Memory B cell (primary cell): Measurements from ENCODE around the gene SPC24.
"Not testable (repeated sequence)": the region's sequence is repeated elsewhere in the genome, so short reads cannot be mapped to it uniquely, and the experiment has no call there.

ENCODE experiments used
- ATAC-seq: fragments of 150-1000 bp; cut with Tn5 transposase; 2 replicates; pipeline ENCODE4 v1.10.0; 2021; ENCODE audit warnings: low read depth, mild to moderate bottlenecking, moderate library complexity
- DNase-seq, 2 donors: peaks; one replicate each; pipeline ENCODE4 v3.0.0; 2022; ENCODE audit warnings: low spot score in 2 of 2
- H3K27ac Mint-ChIP-seq: one replicate; pipeline ENCODE4 v1.8.0; 2022; ENCODE audit warnings: mild to moderate bottlenecking, moderate library complexity, mixed read lengths
- H3K27me3 Mint-ChIP-seq: one replicate; pipeline ENCODE4 v1.8.0; 2022; ENCODE audit warnings: mixed read lengths
- H3K36me3 Mint-ChIP-seq: one replicate; pipeline ENCODE4 v1.8.0; 2022; ENCODE audit warnings: mild to moderate bottlenecking, mixed read lengths
- H3K4me1 Mint-ChIP-seq: one replicate; pipeline ENCODE4 v1.8.0; 2022; ENCODE audit warnings: mixed read lengths
- H3K4me3 Mint-ChIP-seq: one replicate; pipeline ENCODE4 v1.8.0; 2022; ENCODE audit warnings: mild to moderate bottlenecking, moderate library complexity, mixed read lengths
- H3K9me3 Mint-ChIP-seq: one replicate; pipeline ENCODE4 v1.8.0; 2022; ENCODE audit warnings: mixed read lengths

Gene SPC24

DNA sequence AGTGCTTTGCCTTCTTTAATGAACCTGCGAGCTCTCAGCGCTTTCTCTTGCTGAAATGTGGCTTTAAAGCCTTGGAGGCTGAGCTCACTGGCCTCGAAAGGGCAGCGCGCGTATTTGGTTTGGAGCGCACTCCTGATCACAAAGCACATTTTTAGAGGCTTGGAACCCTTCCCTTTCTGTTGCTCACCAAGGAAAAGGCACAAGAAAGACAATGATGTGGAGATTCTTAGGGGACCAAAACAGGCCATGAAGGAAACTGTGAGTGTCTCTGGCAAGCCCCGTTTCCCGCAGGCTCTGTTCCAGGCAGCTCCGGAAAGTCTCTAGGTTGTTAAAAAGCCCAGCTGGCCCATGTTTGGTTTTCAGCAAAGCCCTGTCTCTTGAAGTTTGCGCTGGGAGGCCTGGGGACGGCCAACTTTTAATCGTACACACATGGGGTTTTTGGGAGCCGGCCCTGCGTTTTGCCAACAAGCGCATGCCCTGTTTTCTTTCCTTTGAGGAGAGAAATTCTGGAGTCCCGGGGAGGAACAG is 9.4 kb upstream of the SPC24 start:
- ATAC-seq (no peak), DNase-seq (no peak)
- H3K27me3 Mint-ChIP-seq: peaks cover 7% of the 10 kb centered on the region
- H3K27ac Mint-ChIP-seq: no peak overlapping the region
- H3K9me3 Mint-ChIP-seq: no peaks in the 10 kb centered on the region
- no peaks in the 10 kb centered on the region for H3K4me1 Mint-ChIP-seq
- H3K4me3 Mint-ChIP-seq: no peak overlapping the region
- H3K36me3 Mint-ChIP-seq: no peaks in the 10 kb centered on the region

- ATAC-seq: no peak
- no peaks in the 10 kb centered on the region for H3K4me1 Mint-ChIP-seq
- no peaks in the 10 kb centered on the region for H3K36me3 Mint-ChIP-seq
- no peak overlapping the region for H3K27ac Mint-ChIP-seq
- H3K27me3 Mint-ChIP-seq: peaks cover 5% of the 10 kb centered on the region
- no peak overlapping the region for H3K4me3 Mint-ChIP-seq
- no peak for DNase-seq
- no peaks in the 10 kb centered on the region for H3K9me3 Mint-ChIP-seq
Observed at GRCh38 chr19:11164296-11164695, 8.7 kb upstream of the SPC24 start.

DNA sequence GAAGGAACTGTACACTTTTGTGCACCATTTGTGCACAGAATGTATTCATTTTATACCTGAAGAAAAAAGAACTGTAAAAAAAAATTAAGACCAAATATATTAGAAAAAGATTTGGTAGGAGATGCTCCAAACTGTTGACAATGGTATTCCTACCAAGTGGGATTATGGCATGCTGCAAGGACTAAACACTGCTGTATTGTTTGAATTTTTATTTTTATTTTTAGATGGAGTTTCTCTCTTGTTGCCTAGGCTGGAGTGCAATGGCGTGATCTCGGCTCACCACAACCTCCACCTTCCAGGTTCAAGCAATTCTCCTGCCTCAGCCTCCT is 4.8 kb upstream of the SPC24 start:
- not testable (repeated sequence) for H3K36me3 Mint-ChIP-seq, H3K4me1 Mint-ChIP-seq, ATAC-seq

DNA sequence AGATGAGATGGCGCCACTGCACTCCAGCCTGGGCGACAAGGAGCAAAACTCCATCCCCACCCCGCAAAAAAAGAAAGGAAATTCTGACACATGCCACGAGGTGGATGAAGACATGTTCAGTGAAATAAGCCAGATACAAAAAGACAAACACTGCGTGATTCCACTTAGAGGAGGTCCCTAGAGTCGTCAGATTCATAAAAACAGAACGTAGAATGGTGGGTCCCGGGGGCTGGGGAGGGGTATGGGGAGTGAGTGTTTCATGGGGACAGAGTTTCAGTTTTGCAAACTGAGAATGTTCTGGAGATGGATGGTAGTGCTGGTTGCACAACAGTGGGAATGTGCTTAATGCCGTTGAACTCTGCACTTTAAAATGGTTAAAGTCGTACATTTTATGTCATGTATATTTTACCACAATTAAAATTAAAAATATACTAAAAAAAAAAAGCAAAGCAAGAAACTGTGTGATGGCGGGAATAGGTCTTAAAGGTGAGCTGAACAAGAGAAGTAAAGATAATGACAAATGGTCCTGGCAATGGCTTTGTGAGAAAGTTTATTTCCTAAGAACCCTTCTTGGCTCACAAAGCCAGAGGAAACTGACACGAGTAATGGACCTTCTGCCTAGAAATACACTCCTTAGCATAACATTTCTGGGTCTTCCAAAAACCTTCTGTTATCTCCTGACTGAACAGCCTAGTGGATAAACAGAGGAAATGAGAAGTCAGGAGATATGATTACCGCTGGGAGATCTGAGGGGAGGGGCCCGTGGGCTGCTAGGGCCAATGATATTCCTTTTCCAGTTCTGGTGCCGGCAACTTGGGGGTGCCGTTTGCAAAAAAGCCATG is 4.2 kb upstream of the SPC24 start:
- Mint-ChIP-seq H3K4me3 (no peak overlapping the region), H3K36me3 (no peaks in the 10 kb centered on the region), H3K4me1 (no peaks in the 10 kb centered on the region), H3K9me3 (no peaks in the 10 kb centered on the region), H3K27ac (no peak overlapping the region), H3K27me3 (no peaks in the 10 kb centered on the region)
- ATAC-seq: no peak
- no peak for DNase-seq

More for the DNA sequence above, 4.8 kb upstream of the SPC24 start:
- not testable (repeated sequence) for H3K4me3 Mint-ChIP-seq, H3K27me3 Mint-ChIP-seq, H3K9me3 Mint-ChIP-seq, H3K27ac Mint-ChIP-seq, DNase-seq

DNA sequence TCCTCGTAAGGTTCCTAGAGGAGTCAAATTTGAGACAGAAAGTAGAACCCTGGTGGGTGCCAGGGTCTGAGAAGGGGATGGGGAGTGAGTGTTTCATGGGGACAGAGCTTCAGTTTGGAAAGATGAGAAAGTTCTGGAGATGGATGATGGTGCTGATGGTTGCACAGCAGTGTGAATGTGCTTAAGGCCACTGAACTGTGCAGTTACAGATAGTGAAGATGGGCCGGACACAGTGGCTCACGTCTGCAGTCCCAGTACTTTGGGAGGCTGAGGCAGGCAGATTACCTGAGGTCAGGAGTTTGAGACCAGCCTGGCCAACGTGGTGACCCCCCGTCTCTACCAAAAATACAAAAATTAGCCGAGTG is 917 bp downstream of the SPC24 start:
- H3K9me3 Mint-ChIP-seq: no peaks in the 10 kb centered on the region
- DNase-seq (no peak), ATAC-seq (no peak)
- no peak overlapping the region for H3K27ac Mint-ChIP-seq
- peaks cover 4% of the 10 kb centered on the region for H3K4me1 Mint-ChIP-seq
- H3K36me3 Mint-ChIP-seq: no peaks in the 10 kb centered on the region
- H3K4me3 Mint-ChIP-seq: peak overlapping the region; percentile 71
- H3K27me3 Mint-ChIP-seq: peaks cover 6% of the 10 kb centered on the region

- H3K27me3 Mint-ChIP-seq: peaks cover 6% of the 10 kb centered on the region
- no peaks in the 10 kb centered on the region for H3K9me3 Mint-ChIP-seq
- no peaks in the 10 kb centered on the region for H3K36me3 Mint-ChIP-seq
- ATAC-seq (no peak), DNase-seq (no peak)
- peaks cover 4% of the 10 kb centered on the region for H3K4me1 Mint-ChIP-seq
- H3K27ac Mint-ChIP-seq: no peak overlapping the region
- no peak overlapping the region for H3K4me3 Mint-ChIP-seq
Observed at GRCh38 chr19:11152318-11153062, 3.1 kb downstream of the SPC24 start.

GRCh38 chr19:11151181-11151580 is 4.4 kb downstream of the SPC24 start:
- H3K27ac Mint-ChIP-seq: no peak overlapping the region

GRCh38 chr19:11148001-11148400 is 7.6 kb downstream of the SPC24 start:
- ATAC-seq: no peak
- peaks cover 1% of the 10 kb centered on the region for H3K36me3 Mint-ChIP-seq
- H3K9me3 Mint-ChIP-seq: no peaks in the 10 kb centered on the region
- H3K27me3 Mint-ChIP-seq: peaks cover 3% of the 10 kb centered on the region
- H3K4me1 Mint-ChIP-seq: no peaks in the 10 kb centered on the region
- H3K4me3 Mint-ChIP-seq: no peak overlapping the region
- no peak overlapping the region for H3K27ac Mint-ChIP-seq
- no peak for DNase-seq

More at GRCh38 chr19:11151181-11151580, 4.4 kb downstream of the SPC24 start:
- DNase-seq (no peak), ATAC-seq (no peak)
- Mint-ChIP-seq H3K27me3 (peaks cover 6% of the 10 kb centered on the region), H3K36me3 (no peaks in the 10 kb centered on the region), H3K9me3 (no peaks in the 10 kb centered on the region), H3K4me3 (no peak overlapping the region), H3K4me1 (peaks cover 4% of the 10 kb centered on the region)

- H3K9me3 Mint-ChIP-seq: no peaks in the 10 kb centered on the region
Observed at GRCh38 chr19:11145536-11145924, 10.1 kb downstream of the SPC24 start.

DNA sequence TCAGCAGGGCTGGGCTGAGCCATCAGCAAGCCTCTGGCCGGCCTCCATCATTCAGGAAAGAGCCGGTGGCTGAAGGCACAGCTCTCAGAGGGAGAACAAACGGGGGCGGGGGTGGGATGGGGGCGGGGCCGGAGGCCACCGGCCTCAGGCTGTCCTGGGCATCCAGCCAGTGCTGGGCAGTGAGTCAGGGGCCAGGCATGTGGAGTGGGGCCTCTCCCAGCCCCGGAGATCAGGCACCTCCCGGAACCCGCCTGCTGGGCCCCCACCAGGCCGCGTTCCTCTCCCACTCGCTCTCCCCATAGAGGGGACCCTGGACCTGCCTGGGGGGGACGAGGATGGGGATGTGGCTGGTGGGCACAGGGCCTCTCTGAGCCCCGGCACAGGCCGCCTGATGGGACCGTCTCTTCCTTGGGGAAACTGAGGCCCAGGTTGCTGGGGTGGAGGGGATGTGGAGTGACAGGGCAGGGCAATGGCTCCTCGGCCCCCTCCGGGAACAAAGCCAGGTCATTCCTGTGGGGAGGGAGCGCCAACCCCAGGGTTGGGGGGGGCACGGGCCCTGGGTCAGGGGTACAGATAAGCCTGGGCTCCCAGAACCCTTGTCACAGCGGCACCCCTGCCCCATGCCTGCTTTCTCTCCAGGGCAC is 12.9 kb downstream of the SPC24 start:
- Mint-ChIP-seq H3K4me1 (peaks cover 12% of the 10 kb centered on the region), H3K27me3 (peaks cover 16% of the 10 kb centered on the region), H3K36me3 (peaks cover 1% of the 10 kb centered on the region), H3K27ac (no peak overlapping the region), H3K4me3 (no peak overlapping the region), H3K9me3 (no peaks in the 10 kb centered on the region)
- no peak for DNase-seq
- ATAC-seq: no peak

More at GRCh38 chr19:11145536-11145924, 10.1 kb downstream of the SPC24 start:
- Mint-ChIP-seq H3K4me3 (no peak overlapping the region), H3K36me3 (peaks cover 1% of the 10 kb centered on the region), H3K4me1 (no peaks in the 10 kb centered on the region), H3K27ac (no peak overlapping the region), H3K27me3 (peaks cover 2% of the 10 kb centered on the region)
- DNase-seq (no peak), ATAC-seq (no peak)

DNA sequence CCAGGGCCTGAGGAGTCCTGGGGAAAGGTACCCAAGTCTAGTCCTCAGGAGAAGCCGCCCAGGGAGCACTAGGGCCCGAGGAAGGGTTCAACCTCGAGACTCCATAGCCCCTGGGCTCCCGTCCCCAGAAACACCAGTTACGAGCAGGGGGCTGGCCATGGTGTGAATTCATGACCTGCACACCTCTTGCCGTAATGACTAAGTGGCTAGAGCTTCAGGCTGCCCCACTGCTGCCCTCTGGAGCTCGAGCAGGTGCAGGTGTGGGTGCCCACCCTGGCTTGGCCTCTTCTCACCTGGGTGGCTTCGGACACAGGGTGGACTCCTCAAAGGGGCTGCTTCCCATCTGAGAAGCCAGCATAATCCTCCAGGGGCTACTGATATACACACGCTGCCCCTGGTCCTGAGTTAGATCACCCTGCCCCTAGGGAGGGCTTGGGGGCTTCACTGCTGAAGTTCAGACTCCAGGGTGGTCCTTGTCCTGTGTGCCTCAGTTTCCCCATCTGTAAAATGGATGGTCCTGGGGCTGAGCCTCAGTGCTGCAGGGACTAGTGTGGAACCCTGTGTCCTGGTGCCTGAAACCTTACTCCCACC is 13.6 kb downstream of the SPC24 start:
- Mint-ChIP-seq H3K36me3 (peaks cover 1% of the 10 kb centered on the region), H3K9me3 (no peaks in the 10 kb centered on the region), H3K4me3 (no peak overlapping the region), H3K27ac (no peak overlapping the region), H3K4me1 (peaks cover 12% of the 10 kb centered on the region), H3K27me3 (peaks cover 16% of the 10 kb centered on the region)
- DNase-seq (no peak), ATAC-seq (no peak)

DNA sequence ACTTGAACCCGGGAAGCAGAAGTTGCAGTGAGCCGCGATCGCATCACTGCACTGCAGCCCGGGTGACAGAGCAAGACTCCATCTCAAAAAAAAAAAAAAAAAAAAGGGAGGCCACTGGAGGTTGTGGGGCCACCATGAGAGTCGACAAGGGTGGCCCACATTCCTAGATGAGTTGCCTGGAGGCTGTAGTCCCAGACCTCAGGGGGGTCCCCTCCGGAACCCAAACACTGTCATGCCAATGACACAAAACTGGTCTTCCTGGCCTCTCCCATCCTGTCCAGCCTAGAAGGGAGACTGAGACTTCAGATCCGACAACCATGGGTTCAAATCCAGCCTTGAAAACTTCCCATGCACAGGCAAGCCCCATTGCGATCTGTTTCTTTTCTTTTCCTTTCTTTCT is 14.7 kb downstream of the SPC24 start:
- Mint-ChIP-seq H3K27ac (no peak overlapping the region), H3K4me3 (no peak overlapping the region), H3K27me3 (peaks cover 22% of the 10 kb centered on the region), H3K4me1 (peaks cover 12% of the 10 kb centered on the region), H3K9me3 (no peaks in the 10 kb centered on the region), H3K36me3 (peaks cover 1% of the 10 kb centered on the region)
- ATAC-seq (no peak), DNase-seq (no peak)

GRCh38 chr19:11140023-11140538 is 15.5 kb downstream of the SPC24 start:
- not testable (repeated sequence) for DNase-seq, H3K4me3 Mint-ChIP-seq, H3K27ac Mint-ChIP-seq, H3K36me3 Mint-ChIP-seq, H3K9me3 Mint-ChIP-seq, ATAC-seq
- peaks cover 22% of the 10 kb centered on the region for H3K27me3 Mint-ChIP-seq
- H3K4me1 Mint-ChIP-seq: peaks cover 12% of the 10 kb centered on the region
